Activated CD8-positive, alpha-beta T cell treated with anti-CD3 and anti-CD28 coated beads for 36 hours (primary cell): ENCODE results near the gene ISG20. TPM values are rescaled to one million over a fixed set of nuclear protein-coding genes. Genes with fewer than 3 reads are reported as not detected.

Experiments
- ATAC-seq: fragments of 200-7000 bp; cut with Tn5 transposase; one replicate; pipeline ENCODE4 v1.10.0; 2021; ENCODE audit warnings: mild to moderate bottlenecking, moderate library complexity
- CTCF ChIA-PET: fragments of 350-600 bp; sonication (Branson Sonifier 250); formaldehyde crosslinking; loops from one replicate; lab custom pipeline; 2021; ENCODE audit warnings: antibody characterized with exemption; lab: Charles Lee
- POLR2A ChIA-PET: fragments of 350-600 bp; sonication (Branson Sonifier 250); formaldehyde crosslinking; loops from one replicate; lab custom pipeline; 2021; ENCODE audit warnings: antibody characterized with exemption; lab: Charles Lee
- DNase-seq: peaks from one replicate; pipeline ENCODE4 v3.0.0-alpha.2; 2020
- H3K27ac Mint-ChIP-seq: one replicate; pipeline ENCODE4 v1.8.0; 2021; ENCODE audit warnings: mild to moderate bottlenecking, mixed read lengths
- H3K27me3 Mint-ChIP-seq: one replicate; pipeline ENCODE4 v1.8.0; 2021; ENCODE audit warnings: mixed read lengths
- H3K36me3 Mint-ChIP-seq: one replicate; pipeline ENCODE4 v1.8.0; 2021; ENCODE audit warnings: low read depth, mixed read lengths
- H3K4me1 Mint-ChIP-seq: one replicate; pipeline ENCODE4 v1.8.0; 2021; ENCODE audit warnings: low read depth, mixed read lengths
- H3K4me3 Mint-ChIP-seq: one replicate; pipeline ENCODE4 v1.8.0; 2021; ENCODE audit warnings: mild to moderate bottlenecking, moderate library complexity, mixed read lengths
- H3K9me3 Mint-ChIP-seq: one replicate; pipeline ENCODE4 v1.8.0; 2021; ENCODE audit warnings: mixed read lengths
- intact Hi-C: fragments of 100-400 bp; cut with micrococcal nuclease; formaldehyde crosslinking; loops from one replicate; pipeline ENCODE4 v1.10.0; 2022
- total RNA-seq, 2 experiments: library from RNA; stranded (reverse); gene quantifications; one replicate each; pipeline ENCODE4 v1.2.3, GENCODE V29; 2021
- TF ChIP-seq, protein P1 (sequence below): fragments of 200-600 bp; IDR thresholded peaks from one replicate; pipeline ENCODE4 v1.8.0; 2022; ENCODE audit warnings: antibody characterized with exemption, mild to moderate bottlenecking

ISG20 gene
- total RNA-seq, 2 experiments from 2014 or later = 75.1 to 82.8 TPM

DNA sequence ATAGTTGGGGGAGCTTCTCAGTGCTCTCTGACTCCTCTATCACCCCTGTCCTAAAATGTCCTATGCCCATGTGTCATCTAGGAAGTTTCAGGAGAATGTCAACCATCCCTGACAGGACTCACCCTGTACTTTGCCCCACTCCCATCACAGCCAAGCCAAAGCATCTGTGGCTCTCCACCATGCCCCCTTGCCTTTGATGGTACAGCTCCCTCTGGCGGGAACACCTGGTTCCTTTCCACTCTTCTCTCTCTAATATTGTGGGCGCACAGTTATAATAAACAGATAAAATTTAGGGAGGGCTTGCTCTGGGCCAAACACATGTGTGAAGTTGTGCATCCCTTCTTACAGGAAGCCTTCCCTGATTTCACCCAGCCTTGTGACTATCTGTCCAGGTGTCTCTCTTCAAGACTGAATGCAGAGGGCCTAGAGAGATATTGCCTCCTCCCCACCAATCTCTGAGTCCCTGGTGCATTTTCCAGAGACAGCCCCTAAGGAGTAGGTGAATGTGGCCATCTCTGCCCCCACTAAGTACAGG is 62.8 kb downstream of the ISG20 start:
- DNase-seq (peak; percentile 33), ATAC-seq (peak; percentile 17)
- Mint-ChIP-seq H3K9me3 (no peaks in the 10 kb centered on the region), H3K27me3 (peaks cover 22% of the 10 kb centered on the region), H3K36me3 (no peaks in the 10 kb centered on the region), H3K27ac (no peak overlapping the region), H3K4me1 (peaks cover 8% of the 10 kb centered on the region), H3K4me3 (no peak overlapping the region)
- intact Hi-C loops = no loop called here
- ChIA-PET POLR2A (interaction anchor here (0.6 kb wide), 1 partner anchor 32 kb away, joined by 3 read pairs; no protein-coding TSS in a partner anchor), CTCF (interaction anchor here (0.9 kb wide), 1 partner anchor 77 kb away, joined by 3 read pairs; no protein-coding TSS in a partner anchor)
- TF ChIP-seq, protein P1, sequence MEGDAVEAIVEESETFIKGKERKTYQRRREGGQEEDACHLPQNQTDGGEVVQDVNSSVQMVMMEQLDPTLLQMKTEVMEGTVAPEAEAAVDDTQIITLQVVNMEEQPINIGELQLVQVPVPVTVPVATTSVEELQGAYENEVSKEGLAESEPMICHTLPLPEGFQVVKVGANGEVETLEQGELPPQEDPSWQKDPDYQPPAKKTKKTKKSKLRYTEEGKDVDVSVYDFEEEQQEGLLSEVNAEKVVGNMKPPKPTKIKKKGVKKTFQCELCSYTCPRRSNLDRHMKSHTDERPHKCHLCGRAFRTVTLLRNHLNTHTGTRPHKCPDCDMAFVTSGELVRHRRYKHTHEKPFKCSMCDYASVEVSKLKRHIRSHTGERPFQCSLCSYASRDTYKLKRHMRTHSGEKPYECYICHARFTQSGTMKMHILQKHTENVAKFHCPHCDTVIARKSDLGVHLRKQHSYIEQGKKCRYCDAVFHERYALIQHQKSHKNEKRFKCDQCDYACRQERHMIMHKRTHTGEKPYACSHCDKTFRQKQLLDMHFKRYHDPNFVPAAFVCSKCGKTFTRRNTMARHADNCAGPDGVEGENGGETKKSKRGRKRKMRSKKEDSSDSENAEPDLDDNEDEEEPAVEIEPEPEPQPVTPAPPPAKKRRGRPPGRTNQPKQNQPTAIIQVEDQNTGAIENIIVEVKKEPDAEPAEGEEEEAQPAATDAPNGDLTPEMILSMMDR = no peak

DNA sequence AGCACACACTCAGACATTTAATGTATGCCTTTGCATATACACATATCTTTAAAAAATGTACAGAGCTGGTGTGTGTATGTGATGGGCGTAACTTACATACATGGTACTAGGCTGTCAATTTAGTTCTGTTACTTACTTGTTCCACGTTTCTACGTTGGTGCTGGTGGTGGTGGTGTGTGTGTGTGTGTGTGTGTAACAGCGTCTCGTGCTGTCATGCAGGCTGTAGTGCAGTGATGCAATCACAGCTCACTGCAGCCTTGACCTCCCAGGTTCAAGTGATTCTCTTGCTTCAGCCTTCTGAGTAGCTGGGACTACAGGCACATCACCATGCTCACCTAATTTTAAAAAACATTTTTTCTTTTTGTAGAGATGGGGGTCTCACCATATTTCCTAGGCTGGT is 64.2 kb downstream of the ISG20 start:
- TF ChIP-seq, protein P1 = no peak
- ChIA-PET CTCF (no interaction called here), POLR2A (interaction anchor here (0.6 kb wide), 1 partner anchor 21 kb away, joined by 3 read pairs; no protein-coding TSS in a partner anchor)
- Mint-ChIP-seq H3K9me3 (no peaks in the 10 kb centered on the region), H3K27me3 (peaks cover 31% of the 10 kb centered on the region), H3K4me3 (no peak overlapping the region), H3K4me1 (peaks cover 8% of the 10 kb centered on the region), H3K36me3 (no peaks in the 10 kb centered on the region), H3K27ac (no peak overlapping the region)
- ATAC-seq (no peak), DNase-seq (no peak)
- intact Hi-C loops = no loop called here

DNA sequence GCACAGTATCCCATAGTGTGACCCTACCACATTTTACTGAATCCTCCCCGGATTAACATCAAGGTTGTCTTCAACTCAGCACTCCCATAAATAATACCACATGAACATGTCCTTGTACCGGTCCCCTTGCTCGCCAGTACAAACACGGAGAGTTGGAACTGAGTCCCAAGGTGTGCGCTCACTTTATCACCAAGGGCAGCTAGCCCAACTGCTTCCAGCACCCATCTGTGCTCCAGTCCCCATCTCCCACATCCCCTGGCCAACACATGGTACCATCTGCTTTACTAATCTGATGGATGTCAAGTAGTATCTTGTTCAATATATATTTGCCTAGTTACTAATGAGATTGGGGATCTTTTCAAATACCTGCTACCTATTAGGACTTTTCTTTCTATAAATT is 64.7 kb downstream of the ISG20 start:
- H3K4me3 Mint-ChIP-seq = no peak overlapping the region
- no peaks in the 10 kb centered on the region for H3K9me3 Mint-ChIP-seq
- ATAC-seq (no peak), DNase-seq (no peak)
- intact Hi-C loops = no loop called here
- no peaks in the 10 kb centered on the region for H3K36me3 Mint-ChIP-seq
- TF ChIP-seq, protein P1 = no peak
- POLR2A ChIA-PET = interaction anchor here (0.6 kb wide), 1 partner anchor 21 kb away, joined by 3 read pairs; no protein-coding TSS in a partner anchor
- peaks cover 8% of the 10 kb centered on the region for H3K4me1 Mint-ChIP-seq
- CTCF ChIA-PET = no interaction called here
- no peak overlapping the region for H3K27ac Mint-ChIP-seq
- peaks cover 35% of the 10 kb centered on the region for H3K27me3 Mint-ChIP-seq

DNA sequence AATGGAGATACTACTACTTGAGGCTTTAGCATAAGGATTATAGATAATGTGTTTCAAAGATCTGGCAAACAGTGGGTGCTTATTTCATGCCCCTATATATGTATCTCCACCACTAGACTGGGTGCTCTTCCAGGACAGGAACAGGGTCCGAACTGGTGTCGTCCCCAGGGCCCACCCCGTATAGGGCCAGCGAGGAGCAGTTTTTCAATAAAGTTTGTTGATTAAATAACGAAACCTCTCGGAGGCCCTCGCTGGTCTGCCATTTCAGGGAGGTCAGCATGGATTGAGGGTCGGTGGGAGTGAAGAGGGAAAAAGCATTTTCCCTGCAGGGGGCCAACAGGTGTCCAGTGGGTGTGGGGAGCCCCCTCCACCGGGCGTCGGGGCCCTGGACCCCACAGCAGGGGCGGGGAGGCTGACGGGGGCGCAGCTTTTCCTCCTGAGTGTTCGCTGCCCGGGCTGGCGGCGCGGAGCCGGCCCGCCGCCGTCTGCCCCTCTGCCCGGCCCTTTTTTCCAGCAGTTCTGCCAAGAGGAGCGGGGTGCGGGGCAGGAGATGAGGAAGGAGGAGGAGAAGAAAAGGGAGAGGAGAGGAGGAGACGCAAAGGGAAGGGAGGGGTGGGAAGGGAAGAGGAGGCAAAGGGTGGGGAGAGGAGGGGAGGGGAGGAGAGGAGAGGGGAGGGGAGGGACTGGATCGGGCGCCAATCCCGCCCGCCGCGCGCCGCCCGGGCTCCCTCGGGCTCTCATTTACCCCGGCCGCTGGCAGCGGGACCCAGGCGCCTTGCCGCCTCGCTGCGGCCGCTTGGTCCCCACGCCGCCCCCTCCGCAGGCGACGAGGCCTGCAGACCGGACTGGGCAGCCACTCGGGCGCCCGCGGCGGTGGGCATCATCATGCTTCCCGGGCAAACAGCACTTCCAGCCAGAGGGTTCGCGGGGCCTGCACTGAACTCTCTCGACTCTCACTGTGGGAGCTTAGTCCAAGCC is 66.3 kb downstream of the ISG20 start:
- intact Hi-C loops = no loop called here
- peaks cover 8% of the 10 kb centered on the region for H3K4me1 Mint-ChIP-seq
- TF ChIP-seq, protein P1 = no peak
- ChIA-PET CTCF (no interaction called here), POLR2A (no interaction called here)
- H3K27me3 Mint-ChIP-seq = peaks cover 45% of the 10 kb centered on the region
- no peak overlapping the region for H3K27ac Mint-ChIP-seq
- H3K4me3 Mint-ChIP-seq = peak overlapping the region; percentile 44
- H3K9me3 Mint-ChIP-seq = no peaks in the 10 kb centered on the region
- no peaks in the 10 kb centered on the region for H3K36me3 Mint-ChIP-seq
- ATAC-seq (peak; percentile 53), DNase-seq (no peak)

DNA sequence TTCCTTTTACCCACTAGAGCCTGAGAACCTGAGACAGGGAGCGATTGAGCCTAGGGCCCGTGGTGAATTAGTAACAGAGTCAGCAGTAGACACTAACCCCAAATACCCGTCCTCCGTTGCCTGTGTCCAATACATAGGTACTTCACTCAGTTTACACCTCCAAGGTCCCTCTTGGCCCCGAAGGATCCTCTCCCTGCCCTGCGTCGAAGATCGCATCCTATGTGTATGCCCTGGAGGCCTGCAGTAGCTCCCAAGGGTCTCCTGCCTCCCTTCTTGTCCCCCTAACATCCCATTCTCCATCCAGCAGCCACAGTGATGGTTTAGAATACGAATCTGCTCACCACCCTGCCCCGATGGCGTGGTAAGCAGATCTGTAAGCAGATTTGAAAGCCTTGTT is 67.0 kb downstream of the ISG20 start:
- Mint-ChIP-seq H3K36me3 (no peaks in the 10 kb centered on the region), H3K4me3 (peak overlapping the region; percentile 32), H3K27ac (no peak overlapping the region), H3K27me3 (peaks cover 45% of the 10 kb centered on the region), H3K4me1 (peaks cover 8% of the 10 kb centered on the region), H3K9me3 (no peaks in the 10 kb centered on the region)
- ATAC-seq = no peak
- no peak for DNase-seq
- ChIA-PET POLR2A (no interaction called here), CTCF (no interaction called here)
- TF ChIP-seq, protein P1 = no peak
- intact Hi-C loops = no loop called here
